GM12878 (cell line): ENCODE results near the gene SETD2. TPM values are rescaled to one million over a fixed set of nuclear protein-coding genes. Genes with fewer than 3 reads are reported as not detected.

ENCODE experiments used
- ATAC-seq: fragments of 200-7000 bp; cut with Tn5 transposase; 3 replicates; pipeline ENCODE4 v1.9.1; 2020; ENCODE audit warnings: mild to moderate bottlenecking, moderate library complexity
- BruUV-seq: library from RNA; stranded (reverse); fragments of 400-500 nt; replicated peaks from 2 replicates; lab custom pipeline; 2021; lab: Mats Ljungman, UMichigan
- CTCF ChIA-PET: fragments of 300-600 bp; sonication (Branson Sonifier 250); formaldehyde crosslinking; extraction: SDS; loops from one replicate; lab custom pipeline; 2021; ENCODE audit warnings: inconsistent platforms; lab: Yijun Ruan, JAX
- POLR2A ChIA-PET: fragments of 350-600 bp; formaldehyde crosslinking; extraction: SDS; loops from one replicate; lab custom pipeline; 2021; ENCODE audit warnings: inconsistent platforms; lab: Charles Lee
- RAD21 ChIA-PET: fragments of 300-600 bp; sonication (Branson Sonifier 250); formaldehyde crosslinking; loops from one replicate; lab custom pipeline; 2023; ENCODE audit warnings: antibody characterized with exemption; ENCODE audit not compliant: unreplicated experiment; lab: Charles Lee
- SMC1A ChIA-PET: fragments of 300-600 bp; sonication (Branson Sonifier 250); formaldehyde crosslinking; loops from one replicate; lab custom pipeline; 2023; ENCODE audit not compliant: unreplicated experiment, uncharacterized antibody; lab: Charles Lee
- DNase-seq: peaks from one replicate; pipeline ENCODE4 v3.0.0-alpha.2; 2011; ENCODE audit warnings: low read depth, low spot score
- FAIRE-seq: peaks from 3 replicates; lab custom pipeline; 2011; peaks lifted over from hg19 to GRCh38; lab: Jason Lieb, UNC
- H2AFZ ChIP-seq: 2 replicates; pipeline ENCODE4 v1.6.0; 2011; ENCODE audit warnings: low read depth, low read length, control low read depth; ENCODE audit not compliant: control insufficient read depth
- H3K27ac ChIP-seq: 2 replicates; pipeline ENCODE4 v1.5.1; 2011; ENCODE audit warnings: control low read depth; ENCODE audit not compliant: control insufficient read depth, insufficient read depth
- H3K27me3 ChIP-seq, 2 experiments: replicated peaks in 1 of 2; 2 replicates each; pipeline versions ENCODE4 v1.6.0 to v1.6.1; 2011; ENCODE audit warnings: low read length in 1 of 2; ENCODE audit not compliant: control insufficient read depth in 2 of 2, insufficient read depth in 2 of 2
- H3K36me3 ChIP-seq, 2 experiments: 2 replicates each; pipeline ENCODE4 v1.5.1; 2011; ENCODE audit warnings: low read length in 1 of 2; ENCODE audit not compliant: control insufficient read depth in 2 of 2, insufficient read depth in 2 of 2
- H3K4me1 ChIP-seq: 2 replicates; pipeline ENCODE4 v1.6.1; 2011; ENCODE audit warnings: mild to moderate bottlenecking, low read length, moderate library complexity, mixed read lengths; ENCODE audit not compliant: control insufficient read depth, insufficient read depth
- H3K4me2 ChIP-seq: 2 replicates; pipeline ENCODE4 v1.6.0; 2011; ENCODE audit warnings: control low read depth; ENCODE audit not compliant: control insufficient read depth, insufficient read depth
- H3K4me3 ChIP-seq: fragments of 200-600 bp; sonication (generic); 2 replicates; pipeline ENCODE4 v1.5.1; 2016
- H3K79me2 ChIP-seq: 2 replicates; pipeline ENCODE4 v1.6.0; 2011; ENCODE audit warnings: low read length; ENCODE audit not compliant: control insufficient read depth, insufficient read depth
- H3K9ac ChIP-seq: 2 replicates; pipeline ENCODE4 v1.8.0; 2011; ENCODE audit warnings: low read length, control low read depth, mixed read lengths; ENCODE audit not compliant: control insufficient read depth, insufficient read depth
- H3K9me3 ChIP-seq: replicated peaks from 3 replicates; pipeline ENCODE4 v1.5.1; 2011; ENCODE audit warnings: mild to moderate bottlenecking, low read length; ENCODE audit not compliant: control insufficient read depth, insufficient read depth
- H4K20me1 ChIP-seq: 2 replicates; pipeline ENCODE4 v1.6.0; 2011; ENCODE audit not compliant: control insufficient read depth, insufficient read depth
- DPF2 ChIP-seq: fragments of 450-650 bp; IDR thresholded peaks from 2 replicates; pipeline ENCODE4 v1.6.1; 2017; ENCODE audit warnings: mild to moderate bottlenecking
- E2F4 ChIP-seq: IDR thresholded peaks from 2 replicates; pipeline ENCODE4 v1.6.1; 2012; ENCODE audit warnings: low read depth, low read length, improper control_type of control experiment
- E2F8 ChIP-seq: fragments of 450-650 bp; IDR thresholded peaks from 2 replicates; pipeline ENCODE4 v1.6.1; 2018; ENCODE audit warnings: mild to moderate bottlenecking, low read depth, moderate library complexity; ENCODE audit not compliant: partially characterized antibody
- ESRRA ChIP-seq: IDR thresholded peaks from 2 replicates; pipeline ENCODE4 v1.6.1; 2012; ENCODE audit warnings: mild to moderate bottlenecking, low read length, improper control_type of control experiment
- GATAD2B ChIP-seq: fragments of 450-650 bp; conservative IDR thresholded peaks from 2 replicates; pipeline ENCODE4 v1.6.1; 2017; ENCODE audit warnings: low read depth, mild to moderate bottlenecking, moderate library complexity
- HSF1 ChIP-seq: fragments of 150-350 bp; IDR thresholded peaks from 2 replicates; pipeline ENCODE4 v1.6.1; 2014; ENCODE audit warnings: mild to moderate bottlenecking, low read depth, low read length
- IRF3 ChIP-seq: fragments of 450-650 bp; IDR thresholded peaks from 2 replicates; pipeline ENCODE4 v1.6.1; 2014; ENCODE audit warnings: mild to moderate bottlenecking
- KAT2A ChIP-seq: conservative IDR thresholded peaks from 2 replicates; pipeline ENCODE4 v1.6.1; 2011; ENCODE audit warnings: low read depth, low read length; ENCODE audit not compliant: control insufficient read depth
- LARP7 ChIP-seq: fragments of 450-650 bp; IDR thresholded peaks from 2 replicates; pipeline ENCODE4 v1.6.1; 2017; ENCODE audit warnings: mild to moderate bottlenecking
- MEF2A ChIP-seq: IDR thresholded peaks from 2 replicates; pipeline ENCODE4 v1.6.1; 2011; ENCODE audit warnings: low read depth, mild to moderate bottlenecking, low read length, moderate library complexity; ENCODE audit not compliant: insufficient read depth
- MTA2 ChIP-seq: fragments of 450-650 bp; IDR thresholded peaks from 2 replicates; pipeline ENCODE4 v1.6.1; 2016; ENCODE audit warnings: low read depth, mild to moderate bottlenecking, moderate library complexity
- NFYA ChIP-seq: IDR thresholded peaks from 2 replicates; pipeline ENCODE4 v1.6.1; 2011; ENCODE audit warnings: low read depth, mild to moderate bottlenecking, low read length, improper control_type of control experiment, borderline replicate concordance
- NRF1 ChIP-seq: conservative IDR thresholded peaks from 2 replicates; pipeline ENCODE4 v1.6.1; 2011; ENCODE audit warnings: mild to moderate bottlenecking, low read depth, low read length, improper control_type of control experiment
- RAD21 ChIP-seq: IDR thresholded peaks from 2 replicates; pipeline ENCODE4 v1.6.1; 2011; ENCODE audit warnings: mild to moderate bottlenecking, low read depth, low read length, moderate library complexity; ENCODE audit not compliant: insufficient read depth
- WGBS: methylation state at CpG from one replicate; pipeline ENCODE4 v1.1.6; 2016; ENCODE audit warnings: low lambda C conversion rate; ENCODE audit not compliant: insufficient replicate concordance, insufficient coverage; ENCODE audit errors: missing lambda C conversion rate; 5-methylcytosine and 5-hydroxymethylcytosine counted together
- in situ Hi-C: fragments of 300-500 bp; cut with MboI; formaldehyde crosslinking; loops from 9 replicates; pipeline ENCODE4 v1.14.3; 2018; ENCODE audit warnings: mixed read lengths
- intact Hi-C: fragments of 100-400 bp; cut with micrococcal nuclease; formaldehyde crosslinking; loops from one replicate; pipeline ENCODE4 v1.14.2; 2022; ENCODE audit not compliant: unreplicated experiment
- polyA plus RNA-seq, 11 experiments: library from polyadenylated mRNA; depleted of rRNA in 4 of 11; unstranded in 6 of 11; stranded (reverse) in 5 of 11; fragments of >200 nt; fragmentation: Nextera tagmentation in 4 of 11; fragmentation: Illumina TruSeq in 1 of 11; extraction: Ambion mirVana in 4 of 11; extraction: Trizol in 1 of 11; gene quantifications; 1 replicate in 1 of 11; 2 replicates in 10 of 11; pipeline versions ENCODE4 v1.2.1 to v1.2.3, GENCODE V29; 2011 to 2016; ENCODE audit warnings: inconsistent platforms in 2 of 11, missing spikeins in 2 of 11, low read depth in 1 of 11
- total RNA-seq, 4 experiments: library from RNA; depleted of rRNA in 3 of 4; stranded (reverse); fragments of >200 nt in 3 of 4; fragmentation: Illumina TruSeq in 1 of 4; extraction: Trizol in 1 of 4; gene quantifications; 2 replicates each; pipeline versions ENCODE4 v1.2.1 to v1.2.3, GENCODE V29; 2013 to 2021
- TF ChIP-seq, protein P1 (sequence below): fragments of 450-650 bp; IDR thresholded peaks from 2 replicates; pipeline ENCODE4 v1.6.1; 2016; ENCODE audit warnings: mild to moderate bottlenecking

SETD2 gene
- total and polyA plus RNA-seq, 10 of the 15 experiments (the other 5 are each of a cell fraction or from before 2014, with no cell fraction given), result 8.4 to 44.9 (median 24.5) TPM

DNA sequence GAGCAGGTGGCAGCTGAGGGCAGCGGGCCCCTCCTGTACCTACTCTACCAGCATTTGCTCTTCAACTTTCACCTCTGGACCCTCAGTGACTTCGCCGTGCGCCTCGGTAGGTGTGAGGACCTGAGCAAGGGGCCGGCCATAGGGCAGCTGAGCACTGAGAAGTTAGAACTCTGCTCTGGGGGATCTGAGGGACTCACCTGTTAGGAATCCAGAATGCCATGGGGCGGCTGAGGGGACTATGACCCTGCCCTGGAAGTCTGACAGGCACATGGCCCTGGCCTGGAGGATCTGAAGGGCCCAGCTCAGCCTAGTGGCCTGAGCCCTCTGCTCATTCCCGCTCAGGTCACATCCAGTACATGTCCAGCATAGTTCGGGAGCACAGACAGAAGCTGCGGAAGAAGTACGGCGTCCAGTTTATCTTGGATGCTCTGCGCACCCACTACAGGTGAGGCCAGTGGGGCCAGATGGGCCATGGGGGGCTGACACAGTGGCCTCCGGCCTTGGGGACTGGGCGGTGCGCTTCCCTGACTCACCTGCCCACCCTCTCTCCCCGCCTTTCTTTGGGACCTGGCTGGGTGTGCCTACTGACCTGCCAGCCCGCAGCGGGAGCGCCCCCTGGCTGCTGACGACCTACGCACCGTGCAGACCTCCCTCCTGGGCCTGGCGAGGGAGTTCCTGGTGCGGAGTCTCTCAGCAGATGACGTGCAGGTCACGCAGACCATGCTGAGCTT lies 165.6 kb downstream of the SETD2 start:
- ATAC-seq (peak; percentile 85), FAIRE-seq (peak; percentile 73)
- no peak overlapping the region for H2AFZ ChIP-seq
- no peak for TF ChIP-seq HSF1
- no peak for TF ChIP-seq KAT2A
- no peak for TF ChIP-seq MEF2A
- TF ChIP-seq E2F8, result no peak
- no peak for TF ChIP-seq NRF1
- peak; percentile 93 for TF ChIP-seq RAD21
- TF ChIP-seq IRF3, result no peak
- TF ChIP-seq GATAD2B, result 0 out of 2 replicates have a peak, but pooled peaks have one; percentile 22
- TF ChIP-seq ESRRA, result no peak
- peak; percentile 39; the same call in 1 of the 2 replicates for TF ChIP-seq LARP7
- no peak for TF ChIP-seq DPF2
- no peak for TF ChIP-seq E2F4
- no peak for TF ChIP-seq NFYA
- no peak for TF ChIP-seq MTA2
- TF ChIP-seq, protein P1, sequence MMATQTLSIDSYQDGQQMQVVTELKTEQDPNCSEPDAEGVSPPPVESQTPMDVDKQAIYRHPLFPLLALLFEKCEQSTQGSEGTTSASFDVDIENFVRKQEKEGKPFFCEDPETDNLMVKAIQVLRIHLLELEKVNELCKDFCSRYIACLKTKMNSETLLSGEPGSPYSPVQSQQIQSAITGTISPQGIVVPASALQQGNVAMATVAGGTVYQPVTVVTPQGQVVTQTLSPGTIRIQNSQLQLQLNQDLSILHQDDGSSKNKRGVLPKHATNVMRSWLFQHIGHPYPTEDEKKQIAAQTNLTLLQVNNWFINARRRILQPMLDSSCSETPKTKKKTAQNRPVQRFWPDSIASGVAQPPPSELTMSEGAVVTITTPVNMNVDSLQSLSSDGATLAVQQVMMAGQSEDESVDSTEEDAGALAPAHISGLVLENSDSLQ, result no peak

More for the DNA sequence above, 165.6 kb downstream of the SETD2 start:
- no peak overlapping the region for H3K4me2 ChIP-seq
- DNase-seq, result no peak
- ChIA-PET RAD21 (interaction anchor here (0.7 to 1.8 kb wide), 6 partner anchors 11 to 84 kb away, joined by 3 to 5 read pairs (median 3); partner anchors contain the start of gene NBEAL2), SMC1A (interaction anchor here (0.7 to 2.2 kb wide), 8 partner anchors 38 to 89 kb away, joined by 3 to 8 read pairs (median 4); no protein-coding TSS in a partner anchor), CTCF (interaction anchor here (0.6 to 2.7 kb wide), 16 partner anchors 11 to 89 kb away, joined by 3 to 14 read pairs (median 4); partner anchors contain the start of gene NBEAL2), POLR2A (no interaction called here)
- in situ Hi-C loops, result no loop called here
- H4K20me1 ChIP-seq, result no peaks in the 10 kb centered on the region
- no peaks in the 10 kb centered on the region for H3K4me1 ChIP-seq
- no peaks in the 10 kb centered on the region for H3K27me3 ChIP-seq
- H3K79me2 ChIP-seq, result no peaks in the 10 kb centered on the region
- 63% methylated on average over 27 of the region's 27 CpGs for WGBS
- H3K9ac ChIP-seq, result no peak overlapping the region
- H3K4me3 ChIP-seq, result no peak overlapping the region
- intact Hi-C loops, result loop anchor here (1.0 to 2.0 kb wide), 2 partner anchors 75 to 131 kb away; no protein-coding TSS in a partner anchor
- BruUV-seq, result no TSS peak
- peaks cover 25 to 49% of the 10 kb centered on the region in 2 experiments; a peak in 3 of 4 replicates for H3K36me3 ChIP-seq
- no peak overlapping the region for H3K27ac ChIP-seq
- no peaks in the 10 kb centered on the region for H3K9me3 ChIP-seq
